Osteoblast (primary cell): ENCODE data around the gene TECRL. TPM values are rescaled to one million over a fixed set of nuclear protein-coding genes. Genes with fewer than 3 reads are reported as not detected.

Experiments
- DNase-seq: peaks from one replicate; pipeline ENCODE4 v3.0.0; 2011; ENCODE audit warnings: low spot score, mixed read lengths; ENCODE audit not compliant: insufficient read length; ENCODE audit errors: missing footprints
- H2AFZ ChIP-seq: 2 replicates; pipeline ENCODE4 v1.6.0; 2011; ENCODE audit warnings: mild to moderate bottlenecking, low read length
- H3K27ac ChIP-seq: 2 replicates; pipeline ENCODE4 v1.5.1; 2011; ENCODE audit warnings: mild to moderate bottlenecking, low read depth, low read length, moderate library complexity
- H3K27me3 ChIP-seq: 2 replicates; pipeline ENCODE4 v1.6.0; 2012; ENCODE audit warnings: mild to moderate bottlenecking, control low read depth, inconsistent platforms, low read length, moderate library complexity; ENCODE audit not compliant: insufficient read depth
- H3K36me3 ChIP-seq: 2 replicates; pipeline ENCODE4 v1.5.1; 2011; ENCODE audit warnings: mild to moderate bottlenecking, low read length, control low read depth, moderate library complexity; ENCODE audit not compliant: insufficient read depth
- H3K4me1 ChIP-seq: 2 replicates; pipeline ENCODE4 v1.5.1; 2011; ENCODE audit warnings: mild to moderate bottlenecking, low read length, control low read depth, moderate library complexity; ENCODE audit not compliant: insufficient read depth
- H3K4me2 ChIP-seq: 2 replicates; pipeline ENCODE4 v1.6.0; 2011; ENCODE audit warnings: mild to moderate bottlenecking, low read length; ENCODE audit not compliant: insufficient read depth
- H3K4me3 ChIP-seq: fragments of 200-600 bp; sonication (generic); 3 replicates; pipeline ENCODE4 v1.5.1; 2012; ENCODE audit warnings: mild to moderate bottlenecking, low read length, inconsistent platforms; ENCODE audit not compliant: insufficient read depth
- H3K79me2 ChIP-seq: 2 replicates; pipeline ENCODE4 v1.6.0; 2012; ENCODE audit warnings: mild to moderate bottlenecking, low read length, control low read depth, inconsistent platforms; ENCODE audit not compliant: insufficient read depth
- H3K9me3 ChIP-seq: 2 replicates; pipeline ENCODE4 v1.5.1; 2011; ENCODE audit warnings: low read depth, low read length, control low read depth
- H4K20me1 ChIP-seq: 2 replicates; pipeline ENCODE4 v1.6.0; 2012; ENCODE audit warnings: mild to moderate bottlenecking, low read length, control low read depth; ENCODE audit not compliant: insufficient read depth
- total RNA-seq: library from RNA; depleted of rRNA; stranded (reverse); fragments of >200 nt; gene quantifications from 2 replicates; pipeline ENCODE4 v1.2.3, GENCODE V29; 2012
- TF ChIP-seq, protein P1 (sequence below): IDR thresholded peaks from 2 replicates; pipeline ENCODE4 v1.5.1; 2011; ENCODE audit warnings: mild to moderate bottlenecking, low read depth, low read length, moderate library complexity; ENCODE audit errors: extremely low read depth

Gene TECRL
- total RNA-seq, 1 donor = not detected

- no peaks in the 10 kb centered on the region for H4K20me1 ChIP-seq
- DNase-seq = no peak
- H3K36me3 ChIP-seq = no peaks in the 10 kb centered on the region
- TF ChIP-seq, protein P1, sequence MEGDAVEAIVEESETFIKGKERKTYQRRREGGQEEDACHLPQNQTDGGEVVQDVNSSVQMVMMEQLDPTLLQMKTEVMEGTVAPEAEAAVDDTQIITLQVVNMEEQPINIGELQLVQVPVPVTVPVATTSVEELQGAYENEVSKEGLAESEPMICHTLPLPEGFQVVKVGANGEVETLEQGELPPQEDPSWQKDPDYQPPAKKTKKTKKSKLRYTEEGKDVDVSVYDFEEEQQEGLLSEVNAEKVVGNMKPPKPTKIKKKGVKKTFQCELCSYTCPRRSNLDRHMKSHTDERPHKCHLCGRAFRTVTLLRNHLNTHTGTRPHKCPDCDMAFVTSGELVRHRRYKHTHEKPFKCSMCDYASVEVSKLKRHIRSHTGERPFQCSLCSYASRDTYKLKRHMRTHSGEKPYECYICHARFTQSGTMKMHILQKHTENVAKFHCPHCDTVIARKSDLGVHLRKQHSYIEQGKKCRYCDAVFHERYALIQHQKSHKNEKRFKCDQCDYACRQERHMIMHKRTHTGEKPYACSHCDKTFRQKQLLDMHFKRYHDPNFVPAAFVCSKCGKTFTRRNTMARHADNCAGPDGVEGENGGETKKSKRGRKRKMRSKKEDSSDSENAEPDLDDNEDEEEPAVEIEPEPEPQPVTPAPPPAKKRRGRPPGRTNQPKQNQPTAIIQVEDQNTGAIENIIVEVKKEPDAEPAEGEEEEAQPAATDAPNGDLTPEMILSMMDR = no peak
- no peaks in the 10 kb centered on the region for H3K27me3 ChIP-seq
- no peaks in the 10 kb centered on the region for H3K9me3 ChIP-seq
- H3K27ac ChIP-seq = no peak overlapping the region
- H3K79me2 ChIP-seq = no peaks in the 10 kb centered on the region
- no peak overlapping the region for H2AFZ ChIP-seq
- H3K4me3 ChIP-seq = no peak overlapping the region
- H3K4me1 ChIP-seq = no peaks in the 10 kb centered on the region
- no peak overlapping the region for H3K4me2 ChIP-seq
Observed at GRCh38 chr4:64394469-64394868, 14.8 kb downstream of the TECRL start.

DNA sequence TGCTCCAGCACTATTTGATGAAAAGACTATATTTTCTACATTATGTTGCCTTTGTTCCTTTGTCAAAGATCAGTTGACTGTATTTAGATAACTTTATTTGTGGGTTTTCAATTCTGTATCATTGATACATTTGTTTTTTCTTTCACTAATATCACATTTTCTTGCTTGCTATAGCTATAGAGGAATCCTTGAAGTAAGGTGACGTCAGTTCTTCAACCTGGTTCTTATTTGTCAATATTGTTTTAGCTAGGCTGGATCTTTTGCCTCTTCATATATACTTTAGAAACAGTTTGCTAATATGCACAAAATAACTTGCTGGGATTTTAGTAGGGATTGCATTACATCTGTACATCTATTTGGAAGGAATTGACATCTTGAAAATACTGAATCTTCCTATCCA lies 21.0 kb downstream of the TECRL start:
- Histone ChIP-seq H3K36me3 (no peaks in the 10 kb centered on the region), H3K4me2 (no peak overlapping the region), H3K4me1 (no peaks in the 10 kb centered on the region), H3K9me3 (no peaks in the 10 kb centered on the region), H3K27me3 (no peaks in the 10 kb centered on the region), H2AFZ (no peak overlapping the region), H3K4me3 (no peak overlapping the region), H3K79me2 (no peaks in the 10 kb centered on the region), H4K20me1 (no peaks in the 10 kb centered on the region), H3K27ac (no peak overlapping the region)
- DNase-seq = no peak
- TF ChIP-seq, protein P1 = no peak

- no peak for DNase-seq
- no peaks in the 10 kb centered on the region for H3K9me3 ChIP-seq
- H4K20me1 ChIP-seq = no peaks in the 10 kb centered on the region
- no peaks in the 10 kb centered on the region for H3K27me3 ChIP-seq
- H3K79me2 ChIP-seq = no peaks in the 10 kb centered on the region
- no peaks in the 10 kb centered on the region for H3K4me1 ChIP-seq
- H3K4me3 ChIP-seq = no peak overlapping the region
- H2AFZ ChIP-seq = no peak overlapping the region
- no peaks in the 10 kb centered on the region for H3K36me3 ChIP-seq
- TF ChIP-seq, protein P1 = no peak
- H3K4me2 ChIP-seq = no peak overlapping the region
- no peak overlapping the region for H3K27ac ChIP-seq
Observed at GRCh38 chr4:64385220-64385619, 24.0 kb downstream of the TECRL start.

DNA sequence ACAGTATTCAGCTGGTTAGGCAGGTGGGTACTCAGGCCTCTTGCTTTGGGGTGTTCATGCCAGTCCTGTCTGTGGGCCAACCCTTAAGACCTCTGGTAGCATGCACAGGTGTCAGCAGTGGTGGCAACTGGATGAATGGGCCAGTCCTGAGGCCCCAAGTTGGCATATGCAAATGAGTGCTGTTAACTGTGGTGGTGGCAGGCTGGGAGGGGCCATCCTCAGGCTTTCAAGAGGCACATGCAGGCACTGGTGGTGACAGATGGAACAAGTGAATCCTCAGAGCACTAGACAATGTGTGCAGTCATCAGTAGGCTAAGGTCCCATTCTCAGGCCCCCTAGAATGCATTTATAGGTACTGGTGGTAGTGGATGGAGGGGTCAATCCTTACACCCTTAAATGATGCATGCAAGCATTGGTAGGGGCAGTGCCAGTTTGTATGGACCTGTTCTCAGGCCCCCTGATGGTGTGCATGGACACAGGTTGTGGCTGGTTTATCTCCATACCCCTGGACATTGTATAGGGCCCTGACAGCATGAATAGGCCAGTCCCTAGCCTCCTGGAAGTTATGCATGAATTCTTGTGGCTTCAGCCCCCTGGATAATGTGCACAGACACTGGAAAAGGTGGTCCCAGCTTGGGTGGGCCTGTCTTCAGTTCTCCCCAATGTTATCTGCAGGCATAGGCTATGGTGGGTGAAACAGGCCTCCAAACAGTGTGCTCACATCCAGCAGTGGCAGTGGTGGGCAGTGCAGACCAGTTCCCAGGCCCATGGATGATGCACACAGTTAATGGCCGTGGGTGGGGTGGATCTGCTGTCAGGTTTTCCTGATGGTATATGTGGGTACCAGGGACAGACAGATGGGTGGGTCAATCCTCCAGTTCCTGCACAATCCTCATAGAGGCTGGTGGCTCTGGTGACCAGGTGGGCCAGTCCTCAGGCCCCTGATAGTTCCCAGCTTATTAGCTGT lies 24.7 kb downstream of the TECRL start:
- Histone ChIP-seq H2AFZ (no peak overlapping the region), H3K27me3 (no peaks in the 10 kb centered on the region), H3K4me2 (no peak overlapping the region), H3K9me3 (no peaks in the 10 kb centered on the region), H3K79me2 (no peaks in the 10 kb centered on the region), H3K27ac (no peak overlapping the region), H3K4me1 (no peaks in the 10 kb centered on the region), H4K20me1 (no peaks in the 10 kb centered on the region), H3K36me3 (no peaks in the 10 kb centered on the region), H3K4me3 (no peak overlapping the region)
- TF ChIP-seq, protein P1 = no peak
- DNase-seq = no peak
